ENCODE measurements around the gene DIAPH2.
"Not testable (repeated sequence)": the region's sequence is repeated elsewhere in the genome, so short reads cannot be mapped to it uniquely, and the experiment has no call there.

The DIAPH2 gene

DNA sequence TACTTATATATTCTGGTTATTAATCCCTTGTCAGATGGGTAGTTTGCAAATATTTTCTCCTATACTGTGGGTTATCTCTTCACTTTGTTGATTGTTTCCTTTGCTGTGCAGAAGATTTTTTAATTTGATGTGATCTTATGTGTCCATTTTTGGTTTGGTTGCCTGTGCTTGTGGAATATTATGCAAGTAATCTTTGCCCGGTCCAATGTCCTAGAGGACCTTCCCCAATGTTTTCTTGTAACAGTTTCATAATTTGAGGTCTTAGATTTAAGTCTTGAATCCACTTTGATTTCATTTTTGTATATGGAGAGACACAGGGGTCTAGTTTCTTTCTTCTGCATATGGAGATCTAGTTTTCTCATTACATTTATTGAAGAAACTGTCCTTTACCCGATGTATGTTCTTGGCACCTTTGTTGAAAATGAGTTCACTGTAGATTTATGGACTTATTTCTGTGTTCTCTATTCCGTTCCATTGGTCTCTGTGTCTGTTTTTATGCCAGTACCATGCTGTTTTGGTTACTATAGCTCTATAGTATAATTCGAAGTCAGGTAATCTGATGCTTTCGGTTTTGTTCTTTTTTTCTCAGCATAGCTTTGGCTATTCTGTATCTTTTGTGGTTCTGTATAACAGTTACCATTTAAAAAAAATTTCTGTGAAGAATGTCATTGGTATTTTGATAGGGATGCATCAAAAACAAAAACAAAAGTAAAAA lies 34.7 kb downstream of the DIAPH2 start:
- no peak for ATAC-seq

GRCh38 chrX:96721354-96721753 lies 36.7 kb downstream of the DIAPH2 start:
- peak in 1 of 2 donors; percentile 51 for ATAC-seq

DNA sequence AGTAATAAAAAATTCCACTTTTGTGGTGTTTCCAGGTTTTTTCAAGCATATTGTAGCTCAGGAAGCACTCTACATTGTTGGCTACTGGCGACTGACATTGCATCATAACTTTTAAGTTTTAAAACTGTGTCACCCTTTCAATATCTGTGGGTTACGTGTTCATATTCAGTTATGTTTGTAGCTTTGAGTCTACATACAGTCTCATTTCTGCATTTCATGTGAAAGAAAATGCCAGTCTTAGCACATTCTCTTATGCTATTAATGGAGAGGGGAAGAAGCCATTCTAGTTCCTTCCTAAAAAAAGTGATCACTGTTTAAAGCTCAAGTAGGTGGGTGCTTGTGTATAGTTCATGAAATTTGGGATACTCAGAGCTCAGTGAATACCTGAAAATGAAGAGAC lies 38.1 kb downstream of the DIAPH2 start:
- ATAC-seq: no peak

DNA sequence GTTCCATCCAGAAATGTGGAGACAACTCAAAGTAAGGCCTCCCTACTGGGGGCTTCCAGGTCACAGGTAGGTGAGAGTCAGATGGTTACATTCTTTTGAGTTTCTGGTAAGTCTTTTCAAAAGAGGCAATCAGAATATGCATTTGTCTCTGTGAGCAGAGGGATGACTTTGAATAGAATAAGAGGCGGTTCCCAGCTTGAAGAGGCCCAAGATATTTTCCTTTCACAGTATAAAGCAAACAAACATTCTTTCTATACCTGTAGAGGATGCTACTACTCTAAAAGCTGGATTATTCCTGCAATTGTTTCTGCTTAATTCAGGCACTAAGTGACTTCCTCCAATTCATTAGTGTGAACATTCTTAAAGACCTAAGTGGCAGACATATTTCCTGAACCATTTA lies 44.4 kb downstream of the DIAPH2 start:
- ATAC-seq: no peak

- no peak for ATAC-seq
Measured at GRCh38 chrX:96729868-96730643, 45.4 kb downstream of the DIAPH2 start.

DNA sequence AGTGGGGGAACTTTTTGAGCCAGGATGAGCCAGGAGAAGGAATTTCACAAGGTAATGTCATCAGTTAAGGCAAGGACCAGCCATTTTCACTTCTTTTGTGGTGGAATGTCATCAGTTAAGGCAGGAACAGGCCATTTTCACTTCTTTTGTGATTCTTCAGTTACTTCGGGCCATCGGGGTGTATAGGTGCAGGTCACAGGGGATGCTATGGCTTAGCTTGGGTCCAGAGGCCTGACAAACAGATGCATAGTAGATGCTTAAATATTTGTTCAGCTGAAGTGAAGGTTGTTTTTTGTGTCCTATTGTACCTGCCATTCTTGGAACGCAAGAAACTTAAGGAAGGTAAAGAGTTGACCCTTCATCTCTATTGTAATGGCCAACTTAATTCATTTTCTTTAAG lies 46.4 kb downstream of the DIAPH2 start:
- not testable (repeated sequence) for ATAC-seq

- ATAC-seq: no peak
Measured at GRCh38 chrX:96743367-96744073, 58.9 kb downstream of the DIAPH2 start.

- no peak for ATAC-seq
Measured at GRCh38 chrX:96752781-96753180, 68.1 kb downstream of the DIAPH2 start.

GRCh38 chrX:96753230-96753629 lies 68.6 kb downstream of the DIAPH2 start:
- no peak for ATAC-seq

- no peak for ATAC-seq
Measured at GRCh38 chrX:96756491-96756890, 71.8 kb downstream of the DIAPH2 start.

- ATAC-seq: no peak
Measured at GRCh38 chrX:96761566-96761965, 76.9 kb downstream of the DIAPH2 start.

DNA sequence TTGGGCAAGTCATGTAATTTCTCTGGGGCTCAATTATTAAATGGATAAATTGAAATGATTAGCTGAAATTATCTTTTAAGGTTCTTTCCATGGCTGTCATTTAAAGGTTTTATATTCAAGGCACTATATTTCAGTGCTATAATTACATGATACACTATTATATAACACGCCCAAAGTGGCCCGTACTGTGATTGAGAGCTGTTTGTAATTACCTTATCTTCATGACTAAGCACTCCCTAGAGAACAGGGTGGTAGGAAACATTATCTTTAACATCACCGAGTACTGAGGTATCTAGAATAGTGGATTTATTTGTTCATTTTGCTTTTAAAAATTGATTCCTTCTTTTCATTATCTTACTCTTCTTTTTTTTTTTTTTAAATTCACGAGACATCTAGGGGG lies 79.0 kb downstream of the DIAPH2 start:
- ATAC-seq: no peak

DNA sequence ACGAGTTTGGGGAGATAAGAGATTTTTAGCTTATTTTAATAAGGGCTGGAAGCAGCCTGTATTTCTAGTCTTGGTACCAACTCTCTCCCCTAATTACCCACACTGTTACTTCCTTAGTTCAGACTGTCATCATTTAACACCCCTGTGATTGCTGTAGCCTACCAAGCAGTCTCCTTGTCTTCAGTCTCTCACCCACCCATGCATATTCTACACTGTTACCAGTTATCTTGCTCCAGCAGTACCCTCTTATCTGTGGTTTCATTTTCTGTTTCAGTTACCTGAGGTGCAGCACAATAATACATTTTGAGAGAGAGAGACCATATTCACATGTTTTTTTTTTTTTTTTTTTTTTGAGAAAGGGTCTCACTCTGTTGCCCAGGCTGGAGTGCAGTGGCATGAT lies 80.2 kb downstream of the DIAPH2 start:
- ATAC-seq: peak; percentile 55 to 78

DNA sequence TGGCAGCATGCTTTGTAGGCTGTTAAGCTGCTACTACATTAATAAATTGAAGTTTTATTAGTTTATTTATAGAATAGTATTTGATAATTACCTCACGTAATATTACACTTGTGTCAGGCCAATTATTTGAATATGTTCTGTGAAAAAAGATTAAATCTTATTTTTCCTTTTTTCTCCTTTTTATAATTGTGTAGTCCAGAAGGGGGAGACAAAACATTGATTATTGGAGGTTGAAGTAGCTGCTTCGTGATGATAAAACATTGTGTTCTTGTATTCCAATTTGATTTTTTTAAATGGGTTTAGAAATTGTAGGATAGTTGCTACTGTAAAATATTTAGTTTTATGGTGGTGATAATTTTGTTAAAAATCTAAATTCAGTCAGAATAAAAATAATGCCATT lies 85.7 kb downstream of the DIAPH2 start:
- ATAC-seq: no peak

GRCh38 chrX:96771486-96771885 lies 86.8 kb downstream of the DIAPH2 start:
- no peak for ATAC-seq

- no peak for ATAC-seq
Measured at GRCh38 chrX:96774116-96774515, 89.5 kb downstream of the DIAPH2 start.

DNA sequence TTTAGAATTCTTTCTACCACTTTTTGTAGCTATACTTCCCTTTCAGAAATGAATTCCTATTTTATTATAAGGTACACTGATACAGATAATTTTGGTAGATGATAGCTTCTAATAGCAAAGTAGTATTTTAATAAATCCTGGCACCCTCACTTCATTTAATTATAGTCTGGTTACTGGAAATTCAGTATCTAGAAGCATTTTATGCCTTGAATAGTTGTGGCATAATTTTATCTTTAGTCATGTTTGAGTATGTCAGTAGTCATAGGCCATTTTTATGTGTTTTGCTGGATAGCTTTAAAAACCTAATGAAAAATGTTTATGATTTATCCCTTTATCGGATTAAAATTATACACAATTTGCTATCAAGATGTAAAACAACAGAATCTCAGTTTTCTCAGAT lies 92.3 kb downstream of the DIAPH2 start:
- ATAC-seq: no peak

DNA sequence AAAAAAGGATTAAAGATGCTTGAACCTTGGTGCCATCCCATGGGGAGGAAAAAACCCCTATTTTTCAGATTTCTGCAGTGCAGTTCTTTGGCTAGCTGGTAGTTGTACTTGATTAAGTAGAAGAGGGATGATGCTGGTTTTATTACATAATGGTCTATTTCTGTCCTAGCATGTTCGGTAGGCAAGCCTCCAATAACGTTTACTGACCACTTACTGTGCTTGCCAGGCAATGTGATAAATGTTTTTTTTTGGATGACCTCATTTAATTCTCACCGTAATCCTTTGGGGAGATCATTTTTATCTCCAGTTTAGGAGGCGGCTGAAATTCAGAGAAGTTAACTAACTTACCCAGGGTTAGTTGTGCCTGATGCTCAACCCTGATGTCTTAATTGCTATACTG lies 106.9 kb downstream of the DIAPH2 start:
- ATAC-seq: no peak

DNA sequence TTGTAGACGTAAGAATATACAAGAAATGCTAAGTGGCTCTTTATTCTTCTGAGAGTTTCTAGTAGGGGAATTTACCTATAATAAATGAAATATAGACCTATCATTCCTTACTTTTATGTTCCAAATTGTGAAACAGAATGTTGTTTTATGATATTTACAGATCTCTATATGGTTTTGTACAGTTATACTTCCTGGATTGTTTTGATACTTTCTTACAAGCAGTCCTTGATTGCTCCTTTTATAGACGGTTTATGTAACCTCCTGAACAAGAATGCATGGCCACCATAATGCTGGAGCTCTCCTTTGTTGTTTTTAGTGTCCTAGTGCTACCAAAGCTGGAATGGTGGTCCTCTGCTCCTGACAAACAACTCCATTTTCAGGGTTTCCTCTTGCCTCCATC lies 107.4 kb downstream of the DIAPH2 start:
- ATAC-seq: no peak

GRCh38 chrX:96798982-96799381 lies 114.3 kb downstream of the DIAPH2 start:
- ATAC-seq: no peak

DNA sequence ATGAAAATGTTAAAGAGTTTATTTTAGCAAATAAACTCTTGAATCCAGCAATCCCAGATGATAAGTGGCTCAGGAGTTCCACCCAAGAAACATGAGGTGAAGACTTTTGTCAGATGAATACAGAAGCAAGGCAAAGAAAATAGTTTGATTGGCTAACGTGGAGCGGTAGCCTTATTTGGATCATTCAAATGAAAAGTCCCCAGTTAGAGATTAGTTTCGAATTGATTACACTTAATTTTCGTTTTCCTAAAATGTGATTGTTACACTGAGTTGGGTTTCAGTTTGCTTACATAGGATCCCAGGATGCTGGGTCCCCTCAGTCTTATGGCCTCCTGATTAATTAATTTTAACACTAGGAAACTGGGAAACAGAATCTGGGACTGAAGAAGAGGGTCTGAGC lies 122.7 kb downstream of the DIAPH2 start:
- no peak for ATAC-seq

DNA sequence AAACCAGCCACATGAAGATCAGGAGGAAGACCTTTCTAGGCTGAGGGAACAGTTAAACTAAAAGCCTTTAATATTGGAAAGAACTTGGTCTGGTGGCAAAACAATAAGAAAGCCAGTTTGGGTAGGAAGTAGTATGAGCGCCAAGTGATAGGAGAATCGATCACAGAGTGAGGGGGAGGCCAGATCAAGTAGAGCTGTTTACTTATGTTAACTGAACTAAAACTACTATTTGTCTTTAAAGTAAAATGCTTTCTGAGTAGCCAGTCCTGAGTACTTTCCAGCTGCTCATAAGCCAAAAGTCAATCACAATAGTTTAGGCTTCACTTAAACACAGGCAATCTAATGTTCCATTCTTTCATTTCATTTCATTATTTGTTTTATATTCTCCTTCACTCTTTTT lies 136.3 kb downstream of the DIAPH2 start:
- no peak for ATAC-seq

DNA sequence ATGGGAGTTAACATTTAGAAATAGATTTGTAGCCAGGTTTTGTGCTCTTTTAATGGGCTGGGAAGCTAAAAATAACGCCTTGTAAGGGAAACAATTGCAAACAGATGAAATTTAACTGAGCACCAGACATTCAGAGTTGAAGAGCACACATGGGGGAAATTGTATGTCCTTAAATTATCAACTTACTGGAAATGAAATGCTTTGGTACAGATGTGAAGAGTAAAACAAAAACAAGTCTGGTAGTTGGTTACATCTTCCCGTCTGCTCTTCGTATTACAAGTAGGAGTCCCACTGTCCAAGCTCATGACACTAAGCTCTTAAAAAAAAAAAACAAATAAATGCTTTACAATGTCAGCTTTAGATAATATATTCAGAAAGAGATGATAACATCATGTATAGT lies 139.5 kb downstream of the DIAPH2 start:
- no peak for ATAC-seq

DNA sequence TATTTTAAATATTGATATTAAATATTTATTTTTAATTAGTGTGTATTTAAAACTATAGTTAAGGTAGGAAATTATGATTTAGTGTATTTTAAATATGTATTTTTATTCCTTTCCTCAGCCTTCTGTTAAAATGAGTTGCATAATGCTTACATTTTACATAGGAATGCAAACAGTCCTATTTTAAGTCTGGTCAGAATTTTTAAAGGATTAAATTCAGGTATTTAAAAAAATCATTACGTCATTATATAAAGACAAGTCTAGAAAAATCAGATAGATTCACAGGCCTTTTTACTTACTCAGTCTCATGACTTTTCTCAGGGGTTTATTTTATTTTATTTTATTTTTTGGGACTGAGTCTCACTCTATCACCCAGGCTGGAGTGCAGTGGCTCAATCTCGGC lies 148.7 kb downstream of the DIAPH2 start:
- ATAC-seq: no peak
